SJSA1 (cell line): ENCODE data around the gene ESAM. TPM values are rescaled to one million over a fixed set of nuclear protein-coding genes. Genes with fewer than 3 reads are reported as not detected.

Source experiments
- DNase-seq, 2 experiments: peaks; one replicate each; pipeline ENCODE4 v3.0.0-alpha.2; 2015 to 2020; ENCODE audit warnings: low spot score in 2 of 2, low read depth in 1 of 2
- H3K27ac ChIP-seq: fragments of 250-450 bp; sonication (Bioruptor Pico); 2 replicates; pipeline ENCODE4 v1.5.1; 2020; ENCODE audit warnings: mild to moderate bottlenecking, moderate library complexity
- H3K27me3 ChIP-seq: fragments of 250-450 bp; sonication (Bioruptor Pico); replicated peaks from 2 replicates; pipeline ENCODE4 v1.5.1; 2020; ENCODE audit warnings: mild to moderate bottlenecking, moderate library complexity
- H3K36me3 ChIP-seq: fragments of 250-450 bp; sonication (Bioruptor Pico); 2 replicates; pipeline ENCODE4 v1.5.1; 2020; ENCODE audit warnings: mild to moderate bottlenecking
- H3K4me1 ChIP-seq: fragments of 250-450 bp; sonication (Bioruptor Pico); replicated peaks from 2 replicates; pipeline ENCODE4 v1.6.1; 2021; ENCODE audit warnings: mild to moderate bottlenecking
- H3K4me3 ChIP-seq: fragments of 250-450 bp; sonication (Bioruptor Pico); 2 replicates; pipeline ENCODE4 v1.5.1; 2020; ENCODE audit warnings: mild to moderate bottlenecking
- H3K9me3 ChIP-seq: fragments of 250-450 bp; sonication (Bioruptor Pico); replicated peaks from 2 replicates; pipeline ENCODE4 v1.5.1; 2020; ENCODE audit warnings: mild to moderate bottlenecking
- total RNA-seq: library from RNA; depleted of rRNA; stranded (reverse); fragments of >200 nt; shearing (Covaris generic); gene quantifications from 2 replicates; pipeline ENCODE4 v1.2.3, GENCODE V29; 2014

Gene ESAM
- total RNA-seq, 1 experiment from 2014 or later, result 0.18 TPM

GRCh38 chr11:124763156-124763947, 1.3 kb upstream of the ESAM start:
- Histone ChIP-seq H3K9me3 (no peaks in the 10 kb centered on the region), H3K27ac (no peak overlapping the region), H3K27me3 (no peaks in the 10 kb centered on the region), H3K4me3 (peak overlapping the region; percentile 37), H3K36me3 (0 out of 2 replicates have a peak, but pooled peaks cover 3% of the 10 kb centered on the region), H3K4me1 (peaks cover 21% of the 10 kb centered on the region)
- DNase-seq, result peak; percentile 67 to 71

- H3K27me3 ChIP-seq, result no peaks in the 10 kb centered on the region
- no peak overlapping the region for H3K27ac ChIP-seq
- DNase-seq, result no peak
- H3K4me3 ChIP-seq, result peak overlapping the region; percentile 37
- H3K36me3 ChIP-seq, result 0 out of 2 replicates have a peak, but pooled peaks cover 3% of the 10 kb centered on the region
- H3K9me3 ChIP-seq, result no peaks in the 10 kb centered on the region
- peaks cover 23% of the 10 kb centered on the region for H3K4me1 ChIP-seq
Measured at GRCh38 chr11:124762624-124763155, 600 bp upstream of the ESAM start.

GRCh38 chr11:124761301-124762104, 587 bp downstream of the ESAM start:
- no peak for DNase-seq
- Histone ChIP-seq H3K27ac (no peak overlapping the region), H3K36me3 (0 out of 2 replicates have a peak, but pooled peaks cover 3% of the 10 kb centered on the region), H3K4me1 (peaks cover 23% of the 10 kb centered on the region), H3K4me3 (peak overlapping the region; percentile 37), H3K9me3 (no peaks in the 10 kb centered on the region), H3K27me3 (no peaks in the 10 kb centered on the region)

GRCh38 chr11:124760806-124761205, 1.3 kb downstream of the ESAM start:
- Histone ChIP-seq H3K4me1 (peaks cover 23% of the 10 kb centered on the region), H3K27me3 (no peaks in the 10 kb centered on the region), H3K36me3 (0 out of 2 replicates have a peak, but pooled peaks cover 3% of the 10 kb centered on the region), H3K27ac (no peak overlapping the region), H3K4me3 (no peak overlapping the region), H3K9me3 (no peaks in the 10 kb centered on the region)
- DNase-seq, result no peak

GRCh38 chr11:124760205-124760652, 1.9 kb downstream of the ESAM start:
- Histone ChIP-seq H3K4me3 (no peak overlapping the region), H3K4me1 (peaks cover 23% of the 10 kb centered on the region), H3K27ac (no peak overlapping the region), H3K9me3 (no peaks in the 10 kb centered on the region), H3K36me3 (0 out of 2 replicates have a peak, but pooled peaks cover 1% of the 10 kb centered on the region), H3K27me3 (no peaks in the 10 kb centered on the region)
- no peak for DNase-seq

- H3K4me1 ChIP-seq, result peaks cover 23% of the 10 kb centered on the region
- no peaks in the 10 kb centered on the region for H3K27me3 ChIP-seq
- no peaks in the 10 kb centered on the region for H3K36me3 ChIP-seq
- no peak overlapping the region for H3K27ac ChIP-seq
- no peak overlapping the region for H3K4me3 ChIP-seq
- H3K9me3 ChIP-seq, result no peaks in the 10 kb centered on the region
- no peak for DNase-seq
Measured at GRCh38 chr11:124759266-124760204, 2.6 kb downstream of the ESAM start.

GRCh38 chr11:124758355-124759265, 3.5 kb downstream of the ESAM start:
- peak; percentile 32 to 51 for DNase-seq

GRCh38 chr11:124757320-124757719, 4.8 kb downstream of the ESAM start:
- no peak for DNase-seq
- no peaks in the 10 kb centered on the region for H3K36me3 ChIP-seq
- H3K4me3 ChIP-seq, result no peak overlapping the region
- no peaks in the 10 kb centered on the region for H3K27me3 ChIP-seq
- H3K9me3 ChIP-seq, result no peaks in the 10 kb centered on the region
- H3K27ac ChIP-seq, result no peak overlapping the region
- H3K4me1 ChIP-seq, result peaks cover 17% of the 10 kb centered on the region; the same call in 1 of the 2 replicates

More at GRCh38 chr11:124758355-124759265, 3.5 kb downstream of the ESAM start:
- Histone ChIP-seq H3K27ac (no peak overlapping the region), H3K4me3 (no peak overlapping the region), H3K4me1 (peaks cover 27% of the 10 kb centered on the region), H3K9me3 (no peaks in the 10 kb centered on the region), H3K27me3 (no peaks in the 10 kb centered on the region), H3K36me3 (no peaks in the 10 kb centered on the region)

GRCh38 chr11:124756753-124757227, 5.3 kb downstream of the ESAM start:
- H3K36me3 ChIP-seq, result no peaks in the 10 kb centered on the region
- H3K4me1 ChIP-seq, result peaks cover 12% of the 10 kb centered on the region; the same call in 1 of the 2 replicates
- no peak for DNase-seq
- no peak overlapping the region for H3K4me3 ChIP-seq
- H3K27ac ChIP-seq, result no peak overlapping the region
- H3K9me3 ChIP-seq, result no peaks in the 10 kb centered on the region
- H3K27me3 ChIP-seq, result no peaks in the 10 kb centered on the region

- Histone ChIP-seq H3K27ac (no peak overlapping the region), H3K36me3 (no peaks in the 10 kb centered on the region), H3K4me3 (no peak overlapping the region), H3K27me3 (no peaks in the 10 kb centered on the region), H3K4me1 (peaks cover 12% of the 10 kb centered on the region; the same call in 1 of the 2 replicates), H3K9me3 (no peaks in the 10 kb centered on the region)
- DNase-seq, result no peak
Measured at GRCh38 chr11:124756033-124756752, 5.9 kb downstream of the ESAM start.

GRCh38 chr11:124754710-124755109, 7.4 kb downstream of the ESAM start:
- Histone ChIP-seq H3K36me3 (no peaks in the 10 kb centered on the region), H3K27me3 (no peaks in the 10 kb centered on the region), H3K9me3 (no peaks in the 10 kb centered on the region), H3K4me3 (no peak overlapping the region), H3K4me1 (peaks cover 12% of the 10 kb centered on the region; the same call in 1 of the 2 replicates), H3K27ac (no peak overlapping the region)
- DNase-seq, result no peak
